Measurements from ENCODE around the gene CASD1.

GRCh38 chr7:94514917-94515316 is 5.3 kb downstream of the CASD1 start:
- TF ChIP-seq CTCF (IDR thresholded peaks at IDR 0.05) = no peak
- no peak for TF ChIP-seq POLR2A (IDR thresholded peaks at IDR 0.05)

Data from body of pancreas (tissue), 4 donors.